NCI-H748 treated with DMSO at 0.1 percent for 48 hours (cell line): ENCODE results near the gene MAML2.
"Not testable (repeated sequence)": the region's sequence is repeated elsewhere in the genome, so short reads cannot be mapped to it uniquely, and the experiment has no call there.

Source experiments
- DNase-seq: peaks from one replicate; lab custom pipeline; 2025; lab: John Stamatoyannopoulos, UW

The MAML2 gene

GRCh38 chr11:96292291-96293010 is 50.5 kb downstream of the MAML2 start:
- no peak for DNase-seq

- no peak for DNase-seq
These were observed 52.4 kb downstream of the MAML2 start for GRCh38 chr11:96290631-96291030.

- no peak for DNase-seq
These were observed 53.0 kb downstream of the MAML2 start for GRCh38 chr11:96290031-96290430.

GRCh38 chr11:96288915-96289314 is 54.1 kb downstream of the MAML2 start:
- no peak for DNase-seq

GRCh38 chr11:96287822-96288439 is 55.1 kb downstream of the MAML2 start:
- DNase-seq = no peak

GRCh38 chr11:96285985-96286384 is 57.0 kb downstream of the MAML2 start:
- DNase-seq = not testable (repeated sequence)

GRCh38 chr11:96284917-96285316 is 58.1 kb downstream of the MAML2 start:
- DNase-seq = no peak

GRCh38 chr11:96284401-96284800 is 58.6 kb downstream of the MAML2 start:
- DNase-seq = no peak

GRCh38 chr11:96282625-96283220 is 60.3 kb downstream of the MAML2 start:
- DNase-seq = no peak

- no peak for DNase-seq
These were observed 62.6 kb downstream of the MAML2 start for GRCh38 chr11:96280444-96280843.

- no peak for DNase-seq
These were observed 63.1 kb downstream of the MAML2 start for GRCh38 chr11:96279896-96280290.

- no peak for DNase-seq
These were observed 63.7 kb downstream of the MAML2 start for GRCh38 chr11:96279018-96279895.

GRCh38 chr11:96278039-96278897 is 64.7 kb downstream of the MAML2 start:
- DNase-seq = no peak

- DNase-seq = no peak
These were observed 65.3 kb downstream of the MAML2 start for GRCh38 chr11:96277696-96278038.

GRCh38 chr11:96276836-96277235 is 66.2 kb downstream of the MAML2 start:
- DNase-seq = no peak

- DNase-seq = no peak
These were observed 67.0 kb downstream of the MAML2 start for GRCh38 chr11:96275801-96276594.

GRCh38 chr11:96273507-96273906 is 69.5 kb downstream of the MAML2 start:
- no peak for DNase-seq

- no peak for DNase-seq
These were observed 70.3 kb downstream of the MAML2 start for GRCh38 chr11:96272529-96273222.

- DNase-seq = no peak
These were observed 71.2 kb downstream of the MAML2 start for GRCh38 chr11:96271777-96272176.

- DNase-seq = not testable (repeated sequence)
These were observed 71.6 kb downstream of the MAML2 start for GRCh38 chr11:96271352-96271751.
